Activated naive CD4-positive, alpha-beta T cell treated with anti-CD3 and anti-CD28 coated beads for 36 hours (primary cell): Measurements from ENCODE around the gene CADM1. TPM values are rescaled to one million over a fixed set of nuclear protein-coding genes. Genes with fewer than 3 reads are reported as not detected.

Experiments
- CTCF ChIA-PET: fragments of 350-600 bp; sonication (Branson Sonifier 250); formaldehyde crosslinking; loops from one replicate; lab custom pipeline; 2021; ENCODE audit warnings: antibody characterized with exemption; lab: Charles Lee
- DNase-seq: peaks from one replicate; pipeline ENCODE4 v3.0.0-alpha.2; 2020
- H3K27ac Mint-ChIP-seq: one replicate; pipeline ENCODE4 v1.8.0; 2021; ENCODE audit warnings: mild to moderate bottlenecking, mixed read lengths
- H3K27me3 Mint-ChIP-seq: one replicate; pipeline ENCODE4 v1.8.0; 2021; ENCODE audit warnings: low read depth, mixed read lengths
- H3K36me3 Mint-ChIP-seq: one replicate; pipeline ENCODE4 v1.8.0; 2021; ENCODE audit warnings: low read depth, mixed read lengths
- H3K4me1 Mint-ChIP-seq: one replicate; pipeline ENCODE4 v1.8.0; 2021; ENCODE audit warnings: low read depth, mixed read lengths
- H3K4me3 Mint-ChIP-seq: one replicate; pipeline ENCODE4 v1.8.0; 2021; ENCODE audit warnings: mild to moderate bottlenecking, moderate library complexity, mixed read lengths
- H3K9me3 Mint-ChIP-seq: one replicate; pipeline ENCODE4 v1.8.0; 2021; ENCODE audit warnings: mixed read lengths
- intact Hi-C: fragments of 100-400 bp; cut with micrococcal nuclease; formaldehyde crosslinking; loops from one replicate; pipeline ENCODE4 v1.15.1; 2023
- total RNA-seq, 2 experiments: library from RNA; stranded (reverse); gene quantifications; one replicate each; pipeline ENCODE4 v1.2.3, GENCODE V29; 2021

The CADM1 gene
- total RNA-seq, 2 experiments from 2014 or later = 0.24 TPM; not detected in 1

- Mint-ChIP-seq H3K27me3 (peaks cover 5% of the 10 kb centered on the region), H3K9me3 (peaks cover 21% of the 10 kb centered on the region), H3K27ac (no peak overlapping the region), H3K36me3 (peaks cover 3% of the 10 kb centered on the region), H3K4me1 (no peaks in the 10 kb centered on the region), H3K4me3 (no peak overlapping the region)
- no peak for DNase-seq
- CTCF ChIA-PET = no interaction called here
- intact Hi-C loops = no loop called here
Measured at GRCh38 chr11:115450519-115450918, 53.7 kb downstream of the CADM1 start.

- intact Hi-C loops = no loop called here
- CTCF ChIA-PET = no interaction called here
- peaks cover 21% of the 10 kb centered on the region for H3K9me3 Mint-ChIP-seq
- peaks cover 3% of the 10 kb centered on the region for H3K36me3 Mint-ChIP-seq
- no peaks in the 10 kb centered on the region for H3K4me1 Mint-ChIP-seq
- no peak for DNase-seq
- no peak overlapping the region for H3K4me3 Mint-ChIP-seq
- peaks cover 4% of the 10 kb centered on the region for H3K27me3 Mint-ChIP-seq
- no peak overlapping the region for H3K27ac Mint-ChIP-seq
Measured at GRCh38 chr11:115447273-115447864, 56.8 kb downstream of the CADM1 start.

DNA sequence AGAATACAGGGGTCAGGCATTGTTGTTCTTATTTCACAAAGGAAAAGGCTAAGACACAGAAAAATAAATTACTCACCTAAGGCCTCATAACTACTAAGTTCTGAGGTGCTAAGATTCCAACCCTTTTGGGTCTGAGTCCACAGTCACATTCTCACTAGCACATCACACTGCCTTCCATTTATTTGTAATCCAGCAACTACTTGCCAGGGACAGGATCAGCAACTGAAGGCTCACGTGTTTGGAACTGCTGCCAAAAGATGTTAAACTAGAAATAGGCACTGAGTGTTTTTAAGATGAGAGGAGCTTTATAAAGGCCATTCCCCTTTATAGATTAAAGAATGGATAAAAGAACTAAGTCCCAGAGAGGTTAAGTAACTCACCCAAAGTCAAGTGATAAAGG lies 58.0 kb downstream of the CADM1 start:
- H3K9me3 Mint-ChIP-seq = peaks cover 21% of the 10 kb centered on the region
- H3K4me3 Mint-ChIP-seq = no peak overlapping the region
- intact Hi-C loops = no loop called here
- CTCF ChIA-PET = interaction anchor here (0.6 kb wide), 1 partner anchor 40 kb away, joined by 3 read pairs; no protein-coding TSS in a partner anchor
- H3K4me1 Mint-ChIP-seq = no peaks in the 10 kb centered on the region
- H3K27me3 Mint-ChIP-seq = no peaks in the 10 kb centered on the region
- no peak for DNase-seq
- H3K27ac Mint-ChIP-seq = no peak overlapping the region
- H3K36me3 Mint-ChIP-seq = peaks cover 3% of the 10 kb centered on the region

DNA sequence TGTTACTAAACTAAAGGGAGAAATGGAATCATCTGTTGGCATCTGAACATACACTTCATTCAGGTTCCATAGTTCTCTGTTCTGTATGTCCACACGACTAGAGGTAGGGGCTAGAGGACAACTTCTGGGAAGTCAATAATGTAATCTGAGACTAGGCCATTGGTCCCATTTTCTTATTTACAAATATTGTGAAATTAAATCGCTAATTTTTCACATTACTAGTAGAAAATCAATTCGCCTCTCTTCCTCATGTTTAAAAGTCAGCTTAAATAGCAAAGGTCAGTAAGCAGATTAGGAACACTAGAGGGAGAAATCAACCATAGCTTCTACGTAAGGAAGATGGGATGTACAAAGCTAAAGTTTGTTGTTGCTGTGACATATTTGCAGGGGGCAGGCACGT lies 59.7 kb downstream of the CADM1 start:
- Mint-ChIP-seq H3K4me1 (no peaks in the 10 kb centered on the region), H3K27ac (no peak overlapping the region), H3K4me3 (no peak overlapping the region), H3K27me3 (peaks cover under 1% of the 10 kb centered on the region), H3K9me3 (peaks cover 21% of the 10 kb centered on the region), H3K36me3 (peaks cover 3% of the 10 kb centered on the region)
- CTCF ChIA-PET = interaction anchor here (0.6 kb wide), 1 partner anchor 15 kb away, joined by 4 read pairs; no protein-coding TSS in a partner anchor
- no peak for DNase-seq
- intact Hi-C loops = no loop called here

- no peak overlapping the region for H3K4me3 Mint-ChIP-seq
- intact Hi-C loops = no loop called here
- no peak for DNase-seq
- no peak overlapping the region for H3K27ac Mint-ChIP-seq
- no peaks in the 10 kb centered on the region for H3K4me1 Mint-ChIP-seq
- H3K9me3 Mint-ChIP-seq = no peaks in the 10 kb centered on the region
- peaks cover 6% of the 10 kb centered on the region for H3K27me3 Mint-ChIP-seq
- H3K36me3 Mint-ChIP-seq = no peaks in the 10 kb centered on the region
- CTCF ChIA-PET = no interaction called here
Measured at GRCh38 chr11:115439969-115440540, 64.2 kb downstream of the CADM1 start.

DNA sequence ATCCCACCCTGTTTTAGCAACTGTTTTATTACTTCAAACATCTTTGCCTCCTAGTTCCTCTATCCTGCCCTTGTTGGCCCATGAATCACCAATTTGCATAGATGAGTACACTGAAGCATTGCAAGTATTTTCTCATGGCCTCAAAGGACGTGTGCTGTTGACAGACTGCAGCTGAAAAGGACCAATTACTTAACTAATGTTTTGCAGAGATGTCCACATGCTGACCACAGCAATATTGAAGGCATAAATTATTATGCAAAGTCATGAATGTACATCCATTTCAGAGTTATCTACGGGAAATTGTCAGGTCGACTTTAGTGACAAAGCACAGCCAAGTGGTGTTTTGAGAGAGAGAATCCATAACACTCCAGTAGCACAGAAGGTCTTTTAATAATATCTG lies 64.8 kb downstream of the CADM1 start:
- no peak for DNase-seq
- peaks cover 6% of the 10 kb centered on the region for H3K27me3 Mint-ChIP-seq
- no peaks in the 10 kb centered on the region for H3K36me3 Mint-ChIP-seq
- H3K27ac Mint-ChIP-seq = no peak overlapping the region
- no peaks in the 10 kb centered on the region for H3K4me1 Mint-ChIP-seq
- no peak overlapping the region for H3K4me3 Mint-ChIP-seq
- CTCF ChIA-PET = no interaction called here
- intact Hi-C loops = no loop called here
- H3K9me3 Mint-ChIP-seq = no peaks in the 10 kb centered on the region

- no peaks in the 10 kb centered on the region for H3K36me3 Mint-ChIP-seq
- no peaks in the 10 kb centered on the region for H3K9me3 Mint-ChIP-seq
- intact Hi-C loops = no loop called here
- DNase-seq = no peak
- no peak overlapping the region for H3K27ac Mint-ChIP-seq
- H3K27me3 Mint-ChIP-seq = peaks cover 6% of the 10 kb centered on the region
- H3K4me1 Mint-ChIP-seq = no peaks in the 10 kb centered on the region
- CTCF ChIA-PET = no interaction called here
- no peak overlapping the region for H3K4me3 Mint-ChIP-seq
Measured at GRCh38 chr11:115437902-115438575, 66.2 kb downstream of the CADM1 start.

- DNase-seq = no peak
- Mint-ChIP-seq H3K4me3 (no peak overlapping the region), H3K9me3 (no peaks in the 10 kb centered on the region), H3K27ac (no peak overlapping the region), H3K4me1 (no peaks in the 10 kb centered on the region), H3K27me3 (peaks cover 2% of the 10 kb centered on the region), H3K36me3 (no peaks in the 10 kb centered on the region)
- CTCF ChIA-PET = no interaction called here
- intact Hi-C loops = no loop called here
Measured at GRCh38 chr11:115430345-115430744, 73.9 kb downstream of the CADM1 start.

DNA sequence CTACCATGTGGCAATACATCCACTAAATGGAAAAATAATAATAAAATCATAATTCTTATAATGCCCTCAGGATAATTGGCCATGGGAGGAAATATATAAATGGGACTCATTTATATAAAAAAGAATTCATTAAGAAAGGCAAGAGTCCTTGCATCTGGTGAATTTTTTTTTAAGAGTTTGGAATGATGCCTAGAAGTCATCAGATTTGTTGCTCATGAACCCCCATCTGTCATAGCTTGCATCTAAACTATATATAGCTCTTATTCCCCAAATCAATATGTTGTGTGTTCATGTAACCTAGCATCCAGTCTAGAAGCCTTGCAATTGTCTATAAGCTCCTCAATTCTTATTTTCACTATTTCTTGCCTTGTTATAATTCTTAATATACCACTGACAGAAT lies 75.9 kb downstream of the CADM1 start:
- Mint-ChIP-seq H3K27me3 (peaks cover 2% of the 10 kb centered on the region), H3K36me3 (no peaks in the 10 kb centered on the region), H3K9me3 (no peaks in the 10 kb centered on the region), H3K4me3 (no peak overlapping the region), H3K4me1 (no peaks in the 10 kb centered on the region), H3K27ac (no peak overlapping the region)
- CTCF ChIA-PET = no interaction called here
- DNase-seq = no peak
- intact Hi-C loops = no loop called here

DNA sequence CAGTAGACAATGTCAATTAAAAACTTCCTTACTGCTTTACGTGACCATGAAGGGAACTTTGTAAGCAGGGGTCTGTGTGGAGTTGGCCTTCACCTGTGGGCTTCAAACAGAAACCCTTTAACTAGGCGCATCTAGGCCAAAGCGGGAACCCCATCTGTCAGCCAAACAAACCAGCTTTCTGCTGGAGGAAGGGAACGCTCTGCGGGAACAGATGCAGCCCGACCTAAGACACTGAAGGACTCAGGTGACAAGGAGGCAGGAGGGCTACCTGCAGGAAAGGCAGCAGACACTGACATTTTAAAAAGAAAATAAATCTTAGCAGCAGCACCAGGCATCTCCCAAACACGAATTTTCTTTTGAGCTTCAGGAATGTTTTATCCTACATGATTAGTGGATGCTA lies 78.4 kb downstream of the CADM1 start:
- CTCF ChIA-PET = interaction anchor here (1.0 kb wide), 1 partner anchor 14 kb away, joined by 4 read pairs; no protein-coding TSS in a partner anchor
- no peak overlapping the region for H3K4me3 Mint-ChIP-seq
- H3K27me3 Mint-ChIP-seq = peaks cover 2% of the 10 kb centered on the region

DNA sequence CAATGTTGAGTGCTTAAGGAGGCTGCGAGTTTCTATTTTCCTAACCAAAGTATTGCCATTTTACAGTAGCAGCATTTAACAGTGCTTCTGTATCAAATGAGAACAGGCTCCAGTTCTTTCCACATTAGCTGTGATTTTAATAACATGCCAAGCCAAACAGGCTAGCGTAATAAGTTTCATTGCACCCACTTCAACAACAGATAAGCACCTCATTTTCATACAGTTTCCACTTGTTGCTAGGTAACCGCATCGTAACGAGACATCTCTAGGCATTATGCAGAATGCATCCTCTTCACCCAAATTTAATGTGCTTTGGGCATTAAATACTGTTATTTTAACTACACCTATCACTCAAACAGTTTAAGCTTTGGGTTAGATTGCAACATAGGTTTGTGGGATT lies 79.0 kb downstream of the CADM1 start:
- no peak for DNase-seq
- H3K27me3 Mint-ChIP-seq = peaks cover 2% of the 10 kb centered on the region
- H3K9me3 Mint-ChIP-seq = no peaks in the 10 kb centered on the region
- no peaks in the 10 kb centered on the region for H3K36me3 Mint-ChIP-seq
- H3K4me1 Mint-ChIP-seq = no peaks in the 10 kb centered on the region
- intact Hi-C loops = no loop called here
- H3K27ac Mint-ChIP-seq = no peak overlapping the region
- H3K4me3 Mint-ChIP-seq = no peak overlapping the region
- CTCF ChIA-PET = interaction anchor here (1.0 kb wide), 1 partner anchor 13 kb away, joined by 4 read pairs; no protein-coding TSS in a partner anchor

More for the DNA sequence above, 78.4 kb downstream of the CADM1 start:
- no peak for DNase-seq
- Mint-ChIP-seq H3K36me3 (no peaks in the 10 kb centered on the region), H3K27ac (no peak overlapping the region), H3K4me1 (no peaks in the 10 kb centered on the region), H3K9me3 (no peaks in the 10 kb centered on the region)
- intact Hi-C loops = no loop called here

DNA sequence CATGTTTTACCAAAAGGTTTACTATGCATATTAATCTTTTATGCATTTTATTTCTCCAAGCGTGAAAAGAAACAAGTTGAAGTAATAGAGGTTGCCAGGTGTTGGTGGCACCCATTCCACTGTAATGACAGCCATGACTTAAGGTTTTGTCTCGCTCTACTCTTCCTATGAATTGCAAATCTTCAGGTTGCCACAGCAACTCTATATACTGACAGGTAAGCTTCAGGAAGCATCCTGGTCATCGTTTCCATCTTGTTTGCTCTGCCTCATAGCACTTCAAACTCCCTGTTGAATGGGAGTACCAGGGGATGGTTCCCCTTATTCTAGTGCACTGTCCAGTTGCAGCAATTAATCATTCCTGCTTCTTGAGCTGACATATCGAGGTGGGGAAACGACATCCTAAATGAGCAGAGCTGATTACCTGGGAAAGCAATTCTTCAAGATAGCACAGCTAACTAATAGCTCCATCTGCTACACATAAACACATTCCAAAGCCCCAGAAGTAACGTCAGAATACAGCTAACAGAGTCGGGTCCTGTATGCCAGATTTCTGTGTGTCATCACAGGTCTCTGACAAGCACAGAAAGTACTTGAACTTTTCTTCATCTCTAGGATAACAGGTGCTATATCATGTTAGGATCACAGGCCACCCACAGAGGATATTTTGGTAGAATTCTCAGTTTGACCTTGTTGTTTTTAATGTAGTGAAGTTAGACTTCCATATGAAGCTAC lies 80.3 kb downstream of the CADM1 start:
- intact Hi-C loops = no loop called here
- CTCF ChIA-PET = no interaction called here
- no peak overlapping the region for H3K27ac Mint-ChIP-seq
- H3K9me3 Mint-ChIP-seq = no peaks in the 10 kb centered on the region
- no peak for DNase-seq
- no peaks in the 10 kb centered on the region for H3K36me3 Mint-ChIP-seq
- no peak overlapping the region for H3K4me3 Mint-ChIP-seq
- H3K4me1 Mint-ChIP-seq = no peaks in the 10 kb centered on the region
- H3K27me3 Mint-ChIP-seq = peaks cover 2% of the 10 kb centered on the region
